Neural cell (in vitro differentiated cells): ENCODE data around the gene SPTSSA.

Source experiments
- EP300 ChIP-seq: fragments of 450-650 bp; conservative IDR thresholded peaks from 2 replicates; pipeline ENCODE4 v1.6.1; 2014; ENCODE audit warnings: antibody characterized with exemption, mild to moderate bottlenecking, moderate library complexity; ENCODE audit not compliant: poor library complexity, severe bottlenecking
- MXI1 ChIP-seq: fragments of 450-650 bp; conservative IDR thresholded peaks from 2 replicates; pipeline ENCODE4 v1.6.1; 2014; ENCODE audit warnings: antibody characterized with exemption, mild to moderate bottlenecking; ENCODE audit not compliant: poor library complexity, severe bottlenecking
- TAF1 ChIP-seq: IDR thresholded peaks from 2 replicates; pipeline ENCODE4 v1.6.1; 2012; ENCODE audit warnings: low read depth
- TF ChIP-seq, protein P1 (sequence below): fragments of 450-650 bp; IDR thresholded peaks from 2 replicates; pipeline ENCODE4 v1.5.1; 2014; ENCODE audit warnings: antibody characterized with exemption, mild to moderate bottlenecking, moderate library complexity; ENCODE audit not compliant: poor library complexity, severe bottlenecking

DNA sequence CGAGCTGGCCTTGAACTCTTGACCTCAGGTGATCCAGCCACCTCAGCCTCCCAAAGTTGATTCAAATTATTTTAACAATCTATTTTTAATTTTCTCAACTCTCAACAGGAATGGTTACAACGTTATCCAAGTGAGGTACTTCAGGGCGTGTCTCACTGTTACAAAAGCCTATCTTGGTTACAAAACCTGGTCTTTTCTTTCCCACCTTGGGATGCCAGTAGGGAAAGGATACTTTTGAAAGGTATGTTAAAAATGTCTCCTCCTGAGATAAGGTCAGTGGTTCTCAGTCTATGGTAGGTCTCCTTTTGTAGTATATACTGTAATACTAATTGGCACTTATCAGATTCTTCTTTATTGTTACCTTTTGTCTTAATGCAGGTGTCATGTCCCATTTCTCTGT is 4.9 kb downstream of the SPTSSA start:
- TF ChIP-seq TAF1 (no peak), MXI1 (no peak), EP300 (no peak)
- TF ChIP-seq, protein P1, sequence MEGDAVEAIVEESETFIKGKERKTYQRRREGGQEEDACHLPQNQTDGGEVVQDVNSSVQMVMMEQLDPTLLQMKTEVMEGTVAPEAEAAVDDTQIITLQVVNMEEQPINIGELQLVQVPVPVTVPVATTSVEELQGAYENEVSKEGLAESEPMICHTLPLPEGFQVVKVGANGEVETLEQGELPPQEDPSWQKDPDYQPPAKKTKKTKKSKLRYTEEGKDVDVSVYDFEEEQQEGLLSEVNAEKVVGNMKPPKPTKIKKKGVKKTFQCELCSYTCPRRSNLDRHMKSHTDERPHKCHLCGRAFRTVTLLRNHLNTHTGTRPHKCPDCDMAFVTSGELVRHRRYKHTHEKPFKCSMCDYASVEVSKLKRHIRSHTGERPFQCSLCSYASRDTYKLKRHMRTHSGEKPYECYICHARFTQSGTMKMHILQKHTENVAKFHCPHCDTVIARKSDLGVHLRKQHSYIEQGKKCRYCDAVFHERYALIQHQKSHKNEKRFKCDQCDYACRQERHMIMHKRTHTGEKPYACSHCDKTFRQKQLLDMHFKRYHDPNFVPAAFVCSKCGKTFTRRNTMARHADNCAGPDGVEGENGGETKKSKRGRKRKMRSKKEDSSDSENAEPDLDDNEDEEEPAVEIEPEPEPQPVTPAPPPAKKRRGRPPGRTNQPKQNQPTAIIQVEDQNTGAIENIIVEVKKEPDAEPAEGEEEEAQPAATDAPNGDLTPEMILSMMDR = no peak
